HepG2 (cell line): ENCODE measurements around the gene FLRT3. TPM values are rescaled to one million over a fixed set of nuclear protein-coding genes. Genes with fewer than 3 reads are reported as not detected.

ENCODE experiments used
- BHLHE40 ChIP-seq: IDR thresholded peaks from 2 replicates; pipeline ENCODE4 v1.6.1; 2011; ENCODE audit warnings: low read length, improper control_type of control experiment
- FOXM1 ChIP-seq: sonication (generic); formaldehyde crosslinking; IDR thresholded peaks from 2 replicates; pipeline ENCODE4 v1.5.0; 2020; ENCODE audit warnings: missing genetic modification reagents
- GATAD2A ChIP-seq: IDR thresholded peaks from 2 replicates; pipeline ENCODE4 v1.6.1; 2016
- IKZF1 ChIP-seq: fragments of 450-650 bp; IDR thresholded peaks from 2 replicates; pipeline ENCODE4 v1.7.1; 2016
- JARID2 ChIP-seq: sonication (generic); formaldehyde crosslinking; IDR thresholded peaks from 2 replicates; pipeline ENCODE4 v1.8.1; 2023; ENCODE audit warnings: missing genetic modification reagents, inconsistent platforms; ENCODE audit not compliant: insufficient replicate concordance
- JUND ChIP-seq: sonication (generic); formaldehyde crosslinking; IDR thresholded peaks from 2 replicates; pipeline ENCODE4 v1.8.0; 2022; ENCODE audit warnings: mild to moderate bottlenecking, missing genetic modification reagents
- NRL ChIP-seq: sonication (generic); formaldehyde crosslinking; IDR thresholded peaks from 2 replicates; pipeline ENCODE4 v1.5.0; 2020; ENCODE audit warnings: missing genetic modification reagents, mild to moderate bottlenecking, moderate library complexity, borderline replicate concordance
- PHB2 ChIP-seq: fragments of 450-650 bp; IDR thresholded peaks from 2 replicates; pipeline ENCODE4 v1.6.1; 2018; ENCODE audit not compliant: partially characterized antibody
- RAD21 ChIP-seq: fragments of 450-650 bp; formaldehyde crosslinking; IDR thresholded peaks from 2 replicates; pipeline ENCODE4 v1.5.0; 2020; ENCODE audit warnings: mild to moderate bottlenecking
- RORA ChIP-seq: sonication (generic); formaldehyde crosslinking; IDR thresholded peaks from 2 replicates; pipeline ENCODE4 v1.5.0; 2020; ENCODE audit warnings: mild to moderate bottlenecking, missing genetic modification reagents, moderate library complexity
- SMAD9 ChIP-seq: sonication (generic); formaldehyde crosslinking; IDR thresholded peaks from 2 replicates; pipeline ENCODE4 v1.5.1; 2020; ENCODE audit warnings: mild to moderate bottlenecking, missing genetic modification reagents
- SRF ChIP-seq: IDR thresholded peaks from 2 replicates; pipeline ENCODE4 v1.6.1; 2011; ENCODE audit warnings: mild to moderate bottlenecking, low read depth, low read length, moderate library complexity
- ZBTB21 ChIP-seq: sonication (generic); formaldehyde crosslinking; IDR thresholded peaks from 2 replicates; pipeline ENCODE4 v1.4.0; 2020; ENCODE audit warnings: missing genetic modification reagents
- ZFP36 ChIP-seq: fragments of 150-350 bp; IDR thresholded peaks from 2 replicates; pipeline ENCODE4 v1.6.1; 2018; ENCODE audit warnings: borderline replicate concordance, low read length, low read depth; ENCODE audit not compliant: partially characterized antibody
- ZKSCAN1 ChIP-seq: fragments of 150-350 bp; IDR thresholded peaks from 2 replicates; pipeline ENCODE4 v1.6.1; 2014; ENCODE audit warnings: low read length
- ZMAT3 ChIP-seq: sonication (generic); formaldehyde crosslinking; conservative IDR thresholded peaks from 2 replicates; pipeline ENCODE4 v1.7.0; 2021; ENCODE audit warnings: missing genetic modification reagents
- ZNF572 ChIP-seq: sonication (generic); formaldehyde crosslinking; IDR thresholded peaks from 2 replicates; pipeline ENCODE4 v1.5.1; 2020; ENCODE audit warnings: mild to moderate bottlenecking, missing genetic modification reagents
- ZNF709 ChIP-seq: sonication (generic); formaldehyde crosslinking; IDR thresholded peaks from 2 replicates; pipeline ENCODE4 v1.5.0; 2020; ENCODE audit warnings: mild to moderate bottlenecking, missing genetic modification reagents
- ZNF768 ChIP-seq: sonication (generic); formaldehyde crosslinking; IDR thresholded peaks from 2 replicates; pipeline ENCODE4 v1.4.0; 2020; ENCODE audit warnings: missing genetic modification reagents
- ZNF781 ChIP-seq: sonication (generic); formaldehyde crosslinking; IDR thresholded peaks from 2 replicates; pipeline ENCODE4 v1.5.1; 2020; ENCODE audit warnings: borderline replicate concordance, mild to moderate bottlenecking, missing genetic modification reagents; ENCODE audit errors: not compliant biosample characterization
- ZNF879 ChIP-seq: sonication (generic); formaldehyde crosslinking; IDR thresholded peaks from 2 replicates; pipeline ENCODE4 v1.8.1; 2023; ENCODE audit warnings: missing genetic modification reagents
- polyA plus RNA-seq, 8 experiments: library from polyadenylated mRNA; depleted of rRNA in 3 of 8; stranded (reverse) in 7 of 8; unstranded in 1 of 8; fragments of >200 nt; fragmentation: Illumina TruSeq in 4 of 8; extraction: Trizol in 4 of 8; gene quantifications; 2 replicates each; pipeline versions ENCODE4 v1.2.1 to v1.2.3, GENCODE V29; 2011 to 2016; ENCODE audit warnings: low read depth in 4 of 8, missing spikeins in 1 of 8, mixed read lengths in 1 of 8; ENCODE audit not compliant: insufficient read depth in 1 of 8
- total RNA-seq, 5 experiments: library from RNA; depleted of rRNA; stranded (reverse); fragments of >200 nt; fragmentation: Illumina TruSeq; extraction: Trizol; gene quantifications; 2 replicates each; pipeline ENCODE4 v1.2.3, GENCODE V29; 2016; ENCODE audit warnings: low read depth in 1 of 5
- TF ChIP-seq, protein P1 (sequence below): sonication (generic); formaldehyde crosslinking; conservative IDR thresholded peaks from 2 replicates; pipeline ENCODE4 v1.5.0; 2020; ENCODE audit warnings: missing genetic modification reagents
- TF ChIP-seq, protein P2 (sequence below): sonication (generic); formaldehyde crosslinking; IDR thresholded peaks from 2 replicates; pipeline ENCODE4 v1.4.0; 2020; ENCODE audit warnings: low read depth, mild to moderate bottlenecking, missing genetic modification reagents
- TF ChIP-seq, protein P3 (sequence below): IDR thresholded peaks from 2 replicates; pipeline ENCODE4 v1.6.1; 2016; ENCODE audit warnings: missing genetic modification reagents, missing compliant biosample characterization
- TF ChIP-seq, protein P4 (sequence below): sonication (generic); formaldehyde crosslinking; IDR thresholded peaks from 2 replicates; pipeline ENCODE4 v1.4.0; 2020; ENCODE audit warnings: missing genetic modification reagents

FLRT3 gene
- total and polyA plus RNA-seq, 2 of the 13 experiments (the other 11 are each of a cell fraction or from before 2014, with no cell fraction given) = 0.44 to 5.3 TPM

DNA sequence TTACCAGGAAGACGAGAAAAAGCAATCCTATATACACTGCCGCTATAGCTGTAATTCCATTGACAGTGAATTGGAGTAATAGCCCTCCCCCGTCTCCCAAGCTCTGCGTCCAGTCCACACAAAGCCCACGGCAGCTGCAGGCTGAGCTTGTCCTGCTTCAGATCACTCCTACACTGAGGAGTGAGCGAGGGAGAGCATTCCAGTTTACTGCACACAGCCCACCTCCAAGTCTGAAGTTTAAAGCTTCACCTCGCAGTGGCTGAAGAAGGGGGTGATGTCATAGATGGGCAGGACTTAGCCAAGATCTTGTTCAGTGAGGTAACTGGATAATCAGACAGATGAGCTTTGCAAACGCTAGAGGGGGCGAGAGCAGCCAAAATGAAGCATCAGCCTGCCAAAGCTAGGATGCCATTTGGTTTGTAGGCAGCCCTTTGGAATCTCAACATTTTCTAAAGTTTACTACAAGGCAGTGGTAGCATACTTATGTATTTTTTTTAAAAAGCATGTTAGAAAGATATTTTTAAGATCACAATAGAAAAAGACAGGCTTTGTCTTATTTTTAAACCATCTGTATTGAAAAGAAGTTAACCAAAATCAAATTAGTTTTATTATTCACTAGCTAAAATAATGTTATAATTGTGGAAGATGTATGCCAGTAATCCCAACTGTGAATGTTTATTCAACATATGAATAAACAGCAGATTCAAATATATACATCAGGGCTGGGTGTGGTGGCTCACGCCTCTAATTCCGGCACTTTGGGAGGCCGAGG lies at the start of gene FLRT3 (continued):
- TF ChIP-seq FOXM1 (CRISPR knock-in tag) (no peak), ZFP36 (no peak), ZNF879 (CRISPR knock-in tag) (no peak), ZNF781 (no peak), JARID2 (CRISPR knock-in tag) (peak; percentile 35), SMAD9 (no peak), ZKSCAN1 (no peak), ZMAT3 (no peak; the same call in 1 of the 2 replicates), SRF (0 out of 2 replicates have a peak, but pooled peaks have one; percentile 51), ZNF709 (CRISPR knock-in tag) (no peak), ZNF572 (CRISPR knock-in tag) (no peak), PHB2 (no peak), JUND (CRISPR knock-in tag) (peak; percentile 83; the same call in 1 of the 2 replicates), GATAD2A (CRISPR knock-in tag) (peak; percentile 84), ZNF768 (no peak), ZBTB21 (CRISPR knock-in tag) (peak; percentile 75), RORA (CRISPR knock-in tag) (no peak), BHLHE40 (no peak), NRL (CRISPR knock-in tag) (no peak), IKZF1 (no peak), RAD21 (peak; percentile 86)
- TF ChIP-seq, protein P1, sequence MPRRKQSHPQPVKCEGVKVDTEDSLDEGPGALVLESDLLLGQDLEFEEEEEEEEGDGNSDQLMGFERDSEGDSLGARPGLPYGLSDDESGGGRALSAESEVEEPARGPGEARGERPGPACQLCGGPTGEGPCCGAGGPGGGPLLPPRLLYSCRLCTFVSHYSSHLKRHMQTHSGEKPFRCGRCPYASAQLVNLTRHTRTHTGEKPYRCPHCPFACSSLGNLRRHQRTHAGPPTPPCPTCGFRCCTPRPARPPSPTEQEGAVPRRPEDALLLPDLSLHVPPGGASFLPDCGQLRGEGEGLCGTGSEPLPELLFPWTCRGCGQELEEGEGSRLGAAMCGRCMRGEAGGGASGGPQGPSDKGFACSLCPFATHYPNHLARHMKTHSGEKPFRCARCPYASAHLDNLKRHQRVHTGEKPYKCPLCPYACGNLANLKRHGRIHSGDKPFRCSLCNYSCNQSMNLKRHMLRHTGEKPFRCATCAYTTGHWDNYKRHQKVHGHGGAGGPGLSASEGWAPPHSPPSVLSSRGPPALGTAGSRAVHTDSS = no peak
- TF ChIP-seq, protein P2, sequence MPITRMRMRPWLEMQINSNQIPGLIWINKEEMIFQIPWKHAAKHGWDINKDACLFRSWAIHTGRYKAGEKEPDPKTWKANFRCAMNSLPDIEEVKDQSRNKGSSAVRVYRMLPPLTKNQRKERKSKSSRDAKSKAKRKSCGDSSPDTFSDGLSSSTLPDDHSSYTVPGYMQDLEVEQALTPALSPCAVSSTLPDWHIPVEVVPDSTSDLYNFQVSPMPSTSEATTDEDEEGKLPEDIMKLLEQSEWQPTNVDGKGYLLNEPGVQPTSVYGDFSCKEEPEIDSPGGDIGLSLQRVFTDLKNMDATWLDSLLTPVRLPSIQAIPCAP (CRISPR knock-in tag) = no peak
- TF ChIP-seq, protein P3, sequence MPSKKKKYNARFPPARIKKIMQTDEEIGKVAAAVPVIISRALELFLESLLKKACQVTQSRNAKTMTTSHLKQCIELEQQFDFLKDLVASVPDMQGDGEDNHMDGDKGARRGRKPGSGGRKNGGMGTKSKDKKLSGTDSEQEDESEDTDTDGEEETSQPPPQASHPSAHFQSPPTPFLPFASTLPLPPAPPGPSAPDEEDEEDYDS = peak; percentile 92
- TF ChIP-seq, protein P4, sequence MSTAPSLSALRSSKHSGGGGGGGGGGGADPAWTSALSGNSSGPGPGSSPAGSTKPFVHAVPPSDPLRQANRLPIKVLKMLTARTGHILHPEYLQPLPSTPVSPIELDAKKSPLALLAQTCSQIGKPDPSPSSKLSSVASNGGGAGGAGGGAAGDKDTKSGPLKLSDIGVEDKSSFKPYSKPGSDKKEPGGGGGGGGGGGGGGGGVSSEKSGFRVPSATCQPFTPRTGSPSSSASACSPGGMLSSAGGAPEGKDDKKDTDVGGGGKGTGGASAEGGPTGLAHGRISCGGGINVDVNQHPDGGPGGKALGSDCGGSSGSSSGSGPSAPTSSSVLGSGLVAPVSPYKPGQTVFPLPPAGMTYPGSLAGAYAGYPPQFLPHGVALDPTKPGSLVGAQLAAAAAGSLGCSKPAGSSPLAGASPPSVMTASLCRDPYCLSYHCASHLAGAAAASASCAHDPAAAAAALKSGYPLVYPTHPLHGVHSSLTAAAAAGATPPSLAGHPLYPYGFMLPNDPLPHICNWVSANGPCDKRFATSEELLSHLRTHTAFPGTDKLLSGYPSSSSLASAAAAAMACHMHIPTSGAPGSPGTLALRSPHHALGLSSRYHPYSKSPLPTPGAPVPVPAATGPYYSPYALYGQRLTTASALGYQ (CRISPR knock-in tag) = no peak
